KOPT-K1 (cell line): ENCODE data around the gene KAZN.

Source experiments
- H3K27ac ChIP-seq: fragments of 200-600 bp; sonication (generic); 2 replicates; pipeline ENCODE4 v1.5.1; 2016; ENCODE audit warnings: antibody characterized with exemption, mild to moderate bottlenecking, low read depth, low read length; ENCODE audit not compliant: poor library complexity, severe bottlenecking
- H3K36me3 ChIP-seq: fragments of 200-600 bp; sonication (generic); 2 replicates; pipeline ENCODE4 v1.5.1; 2017; ENCODE audit warnings: antibody characterized with exemption, mild to moderate bottlenecking, low read length, moderate library complexity; ENCODE audit not compliant: insufficient read depth
- H3K9me3 ChIP-seq: fragments of 200-600 bp; sonication (generic); 2 replicates; pipeline ENCODE4 v1.5.1; 2017; ENCODE audit warnings: antibody characterized with exemption, low read length, mild to moderate bottlenecking; ENCODE audit not compliant: insufficient read depth, poor library complexity, severe bottlenecking

The KAZN gene

DNA sequence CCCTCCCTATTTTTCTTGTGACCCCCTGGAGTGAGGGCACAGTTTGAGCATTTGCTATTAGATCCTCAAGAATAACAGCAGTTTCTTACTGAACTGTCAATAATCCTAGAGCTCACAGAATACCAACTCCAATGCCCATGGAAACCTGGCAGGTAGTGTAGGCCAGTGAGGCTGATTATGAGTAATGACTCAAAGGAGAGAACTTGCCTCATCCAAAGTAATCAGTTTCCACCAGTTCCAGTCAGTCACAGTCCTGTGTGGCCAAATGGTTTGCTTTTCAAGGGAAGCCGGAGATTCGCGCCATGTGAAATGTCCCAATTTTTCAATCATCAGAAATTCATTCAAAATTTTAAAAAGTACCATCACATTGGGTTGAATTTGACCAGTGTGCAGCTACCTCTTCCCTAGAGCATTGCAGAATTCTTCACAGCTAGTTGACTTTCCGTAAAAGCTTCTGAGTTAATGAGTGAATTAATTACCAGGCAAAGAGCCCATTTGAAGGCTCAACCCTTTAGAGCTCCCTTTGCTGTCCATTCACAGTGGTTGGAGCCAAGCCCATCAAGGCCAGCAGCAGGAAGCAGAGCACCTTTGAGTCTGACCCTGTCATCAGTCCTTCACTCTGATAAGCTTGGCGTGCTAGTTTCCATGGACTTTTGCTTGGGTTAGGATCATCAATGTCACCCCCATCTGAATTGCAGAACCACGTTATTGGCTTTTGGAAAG lies 170.3 kb downstream of the KAZN start:
- Histone ChIP-seq H3K27ac (no peak overlapping the region), H3K36me3 (no peaks in the 10 kb centered on the region), H3K9me3 (no peaks in the 10 kb centered on the region)

DNA sequence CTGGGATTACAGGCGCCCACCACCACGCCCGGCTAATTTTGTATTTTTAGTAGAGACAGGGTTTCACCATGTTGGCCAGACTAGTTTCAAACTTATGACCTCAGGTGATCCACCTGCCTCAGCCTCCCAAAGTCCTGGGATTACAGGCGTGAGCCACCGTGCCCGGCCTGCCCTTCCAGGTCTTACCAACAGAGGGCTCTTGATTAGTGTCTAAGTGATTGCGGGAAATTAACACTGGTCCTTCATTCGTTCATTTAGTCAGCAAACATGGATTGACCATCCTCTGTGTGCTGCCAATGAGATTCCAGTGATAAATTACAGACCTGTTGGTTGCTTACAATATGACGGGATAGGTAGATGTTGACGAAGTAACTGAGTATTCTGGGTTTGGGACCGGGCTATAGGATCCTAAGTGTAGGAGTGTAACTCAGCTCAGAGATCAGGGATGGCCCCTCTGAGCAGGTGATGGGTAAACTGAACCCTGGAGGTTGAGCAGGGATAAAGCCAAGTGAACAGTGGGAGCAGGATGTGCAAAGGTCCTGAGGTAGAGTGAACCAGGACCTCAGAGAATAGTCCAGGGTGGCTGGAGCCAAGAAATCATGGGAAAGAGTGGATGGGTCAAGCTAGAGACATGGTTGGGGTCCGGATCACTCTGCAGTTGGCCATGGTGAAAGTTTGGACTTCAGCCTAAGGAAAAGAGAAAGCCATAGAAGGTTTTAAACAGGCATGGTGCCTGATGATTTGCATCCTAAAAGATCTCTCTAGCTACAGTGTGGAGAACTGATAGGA lies 171.2 kb downstream of the KAZN start:
- Histone ChIP-seq H3K9me3 (no peaks in the 10 kb centered on the region), H3K27ac (no peak overlapping the region), H3K36me3 (no peaks in the 10 kb centered on the region)

DNA sequence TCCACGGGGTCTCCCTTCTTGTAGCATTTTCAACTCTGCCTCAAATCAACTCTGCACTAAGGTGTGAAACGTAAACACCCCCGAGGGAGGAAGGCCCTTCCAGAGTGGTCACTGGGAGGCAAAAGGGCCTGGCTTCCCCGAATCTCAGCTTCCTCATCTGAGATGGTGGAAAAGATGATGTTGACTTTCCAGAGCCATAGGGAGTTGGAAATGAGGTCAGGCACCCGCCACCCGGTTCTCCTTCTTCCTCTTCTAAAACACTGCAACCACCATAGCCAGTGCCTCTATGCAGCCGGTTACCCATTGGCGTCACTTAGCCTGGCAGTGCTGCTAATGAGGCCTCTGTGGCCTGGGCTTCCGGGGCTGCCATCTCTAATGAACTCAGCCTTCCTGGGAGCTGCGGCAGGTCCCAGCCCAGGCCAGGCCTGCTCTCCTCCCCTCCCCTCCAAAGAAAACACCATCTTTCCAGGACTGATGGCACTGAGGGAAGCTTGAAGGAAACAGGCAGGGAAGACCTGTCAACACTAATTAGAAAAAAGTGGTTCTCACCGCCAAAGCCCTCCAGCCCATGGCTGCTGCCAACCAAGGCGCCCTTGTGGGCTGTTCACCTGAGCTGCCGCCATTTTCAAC lies 175.0 kb downstream of the KAZN start:
- no peak overlapping the region for H3K27ac ChIP-seq
- no peaks in the 10 kb centered on the region for H3K9me3 ChIP-seq
- no peaks in the 10 kb centered on the region for H3K36me3 ChIP-seq

DNA sequence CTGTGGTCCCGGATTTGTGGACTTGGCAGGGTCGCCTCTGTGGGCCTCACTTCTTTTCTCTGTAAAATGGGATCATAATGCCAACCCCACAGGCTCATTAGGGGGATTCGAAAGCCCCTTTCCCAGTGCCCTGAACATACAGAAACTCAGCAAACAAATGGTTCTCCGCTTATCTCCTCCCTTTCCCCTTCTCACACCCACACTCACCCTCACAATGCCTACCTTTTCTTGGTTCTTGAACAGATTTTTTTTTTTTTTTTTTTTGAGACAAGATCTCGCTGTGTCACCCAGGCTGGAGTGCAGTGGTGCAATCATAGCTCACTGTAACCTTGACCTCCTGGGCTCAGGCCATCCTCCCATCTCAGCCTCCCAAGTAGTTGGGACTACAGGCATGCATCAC lies 175.7 kb downstream of the KAZN start:
- Histone ChIP-seq H3K9me3 (no peaks in the 10 kb centered on the region), H3K27ac (no peak overlapping the region), H3K36me3 (no peaks in the 10 kb centered on the region)

DNA sequence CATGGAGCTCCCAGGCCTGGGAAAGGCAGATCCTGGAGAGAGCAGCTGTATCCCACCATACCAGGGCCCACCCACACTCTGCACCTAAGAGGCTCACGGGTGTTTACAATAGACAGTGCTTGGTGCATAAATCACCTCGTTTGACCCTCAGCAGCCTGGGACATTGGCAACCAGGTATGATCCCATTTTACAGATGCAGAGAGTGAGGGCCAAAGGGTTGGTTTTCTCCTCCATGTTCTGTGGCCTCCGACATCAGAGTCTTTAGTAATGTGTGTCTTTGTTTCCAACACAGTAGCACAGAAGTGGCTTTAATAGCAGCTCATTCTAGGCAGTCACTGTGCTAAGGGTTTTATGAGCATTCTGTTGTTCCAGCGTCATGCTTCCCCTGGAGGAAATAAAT lies 176.5 kb downstream of the KAZN start:
- Histone ChIP-seq H3K36me3 (no peaks in the 10 kb centered on the region), H3K9me3 (no peaks in the 10 kb centered on the region), H3K27ac (no peak overlapping the region)

DNA sequence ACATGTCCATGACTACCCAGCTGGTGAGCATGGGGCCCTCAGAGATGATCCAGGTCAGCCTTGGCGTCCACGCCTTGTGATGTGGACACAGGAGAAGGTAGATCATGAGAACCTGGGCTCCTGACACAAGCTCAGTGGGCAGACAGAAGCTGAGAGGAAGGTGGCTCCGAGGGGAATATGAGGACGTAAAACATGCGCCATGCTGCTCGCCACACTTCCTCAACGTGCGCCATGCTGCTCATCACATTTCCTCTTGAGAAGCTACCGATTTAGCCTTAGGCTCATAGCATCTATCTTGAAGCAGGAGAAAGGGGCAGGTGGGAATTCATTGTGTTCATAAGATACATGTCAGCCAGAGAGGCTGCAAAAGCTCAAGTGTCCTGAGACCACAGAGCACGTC lies 176.9 kb downstream of the KAZN start:
- Histone ChIP-seq H3K36me3 (no peaks in the 10 kb centered on the region), H3K9me3 (no peaks in the 10 kb centered on the region), H3K27ac (no peak overlapping the region)

DNA sequence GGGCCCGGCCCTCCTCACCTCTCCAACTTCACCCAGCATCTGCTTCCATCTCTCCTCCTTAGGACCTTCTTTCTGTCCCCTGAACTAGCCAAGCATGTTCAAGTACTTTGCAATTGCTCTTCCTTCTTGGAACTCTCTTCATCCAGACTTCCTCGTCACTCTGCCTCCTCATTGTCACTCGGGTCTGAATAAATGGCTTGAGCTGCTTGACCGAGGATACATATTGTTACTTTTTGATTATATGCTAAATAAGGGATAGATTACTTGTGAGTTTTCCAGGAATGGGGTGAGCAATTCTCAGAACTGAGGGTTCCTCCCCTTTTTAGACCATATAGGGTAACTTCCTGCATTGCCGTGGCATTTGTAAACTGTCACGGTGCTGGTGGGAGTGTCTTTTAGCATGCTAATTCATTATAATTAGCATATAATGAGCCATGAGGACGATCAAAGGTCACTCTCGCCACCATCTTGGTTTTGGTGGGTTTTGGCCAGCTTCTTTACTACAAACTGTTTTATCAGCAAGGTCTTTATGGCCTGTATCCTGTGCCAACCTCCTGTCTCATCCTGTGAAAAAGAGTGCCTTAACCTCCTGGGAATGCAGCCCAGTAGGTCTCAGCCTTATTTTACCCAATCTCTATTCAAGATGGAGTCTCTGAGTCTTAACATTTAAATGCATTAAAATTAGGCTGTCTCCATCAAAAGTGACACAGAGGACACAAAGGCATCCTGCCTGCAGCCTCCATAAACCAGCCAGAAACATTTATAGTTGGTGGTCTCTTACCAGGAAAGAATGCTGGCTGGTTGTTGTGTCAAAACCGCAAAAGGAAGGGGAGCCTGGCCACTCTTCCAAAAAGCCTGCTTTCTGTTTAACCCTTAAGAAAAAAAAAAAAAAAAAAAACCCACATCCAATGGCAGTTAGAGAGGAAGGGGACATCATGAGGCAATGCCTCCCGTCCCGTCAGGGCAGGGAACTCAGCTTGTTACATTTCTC lies 179.3 kb downstream of the KAZN start:
- H3K27ac ChIP-seq: no peak overlapping the region
- H3K36me3 ChIP-seq: no peaks in the 10 kb centered on the region
- no peaks in the 10 kb centered on the region for H3K9me3 ChIP-seq

DNA sequence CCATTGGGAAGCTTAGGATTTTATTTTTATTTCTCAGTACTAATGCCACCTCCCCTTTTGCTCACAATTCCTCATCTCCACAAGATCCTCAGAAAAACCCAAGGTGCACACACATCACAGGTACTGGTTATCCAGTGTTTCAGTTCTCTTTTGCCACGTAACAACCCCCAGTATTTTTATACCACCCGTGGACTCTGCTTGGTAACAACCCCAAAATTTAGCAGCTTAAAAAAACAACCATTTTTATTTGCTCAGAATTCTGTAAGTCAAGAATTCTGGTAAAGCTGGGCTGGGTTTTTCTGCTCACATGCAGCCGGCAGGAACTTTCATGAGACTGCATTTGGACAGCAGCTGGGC lies 180.0 kb downstream of the KAZN start:
- Histone ChIP-seq H3K27ac (no peak overlapping the region), H3K9me3 (no peaks in the 10 kb centered on the region), H3K36me3 (no peaks in the 10 kb centered on the region)

DNA sequence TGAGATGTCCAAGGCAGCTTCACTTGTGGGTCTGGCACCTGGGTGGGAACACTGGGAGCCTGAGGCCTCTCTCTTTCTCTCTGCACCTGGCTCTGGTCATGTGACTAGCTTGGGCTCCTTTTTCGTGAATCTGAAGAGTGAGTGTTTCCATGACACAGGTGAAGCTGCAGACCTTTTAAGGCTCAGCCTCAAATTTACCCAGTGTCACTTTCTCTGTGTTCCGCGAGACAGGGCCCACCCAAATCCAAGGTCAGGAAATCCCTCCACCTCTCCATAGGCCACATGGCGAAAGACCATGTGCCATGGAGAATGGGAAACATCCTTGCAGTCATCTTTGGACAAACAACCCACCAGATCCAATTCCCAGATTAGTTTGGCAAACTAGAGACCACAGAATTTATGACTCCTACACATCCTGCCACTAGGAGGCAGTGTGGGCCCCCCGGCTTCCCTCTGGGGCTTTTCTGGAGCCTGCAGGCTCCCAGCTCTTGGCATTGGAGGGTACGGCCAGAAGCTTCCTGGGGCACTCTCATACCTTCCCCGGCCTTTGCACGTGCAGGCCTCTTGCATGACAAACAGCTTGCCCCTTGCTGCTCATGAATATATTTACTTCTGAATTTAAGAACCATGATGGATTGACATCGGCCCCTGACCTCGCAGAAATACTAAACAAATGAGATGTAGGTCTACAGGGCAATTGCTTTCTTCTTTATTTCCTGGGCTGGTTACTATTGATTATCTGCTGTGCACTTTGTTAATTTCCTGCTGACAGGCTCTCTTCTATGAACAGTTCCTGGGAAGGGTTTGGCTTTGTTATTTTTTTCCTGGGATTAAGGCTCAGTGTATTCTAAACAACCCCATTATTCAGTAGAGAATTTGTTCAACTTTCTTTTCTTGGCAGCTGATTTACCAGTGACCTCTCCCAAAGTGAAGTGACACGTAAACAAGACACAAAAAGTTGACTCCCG lies 180.7 kb downstream of the KAZN start:
- Histone ChIP-seq H3K36me3 (no peaks in the 10 kb centered on the region), H3K27ac (no peak overlapping the region), H3K9me3 (no peaks in the 10 kb centered on the region)

DNA sequence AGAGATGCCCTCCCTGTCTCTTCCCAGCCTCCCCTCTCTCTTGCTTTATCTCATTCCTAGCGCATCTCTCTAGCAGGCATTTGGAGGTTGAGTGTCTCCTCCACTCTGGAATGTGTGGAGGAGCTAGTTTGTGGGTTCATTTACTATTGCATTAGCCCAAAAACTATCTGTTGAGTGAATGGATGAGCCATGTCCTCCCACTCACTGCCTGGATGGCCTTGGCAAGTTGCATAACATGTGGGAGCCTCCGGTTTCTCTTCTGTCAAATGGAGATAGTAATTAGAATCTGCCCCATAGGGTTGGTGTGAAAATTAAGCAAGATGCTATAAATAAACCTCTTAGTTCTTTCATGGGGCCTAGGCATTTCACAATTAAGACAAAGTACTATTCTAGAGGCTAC lies 181.8 kb downstream of the KAZN start:
- Histone ChIP-seq H3K27ac (no peak overlapping the region), H3K36me3 (no peaks in the 10 kb centered on the region), H3K9me3 (no peaks in the 10 kb centered on the region)

DNA sequence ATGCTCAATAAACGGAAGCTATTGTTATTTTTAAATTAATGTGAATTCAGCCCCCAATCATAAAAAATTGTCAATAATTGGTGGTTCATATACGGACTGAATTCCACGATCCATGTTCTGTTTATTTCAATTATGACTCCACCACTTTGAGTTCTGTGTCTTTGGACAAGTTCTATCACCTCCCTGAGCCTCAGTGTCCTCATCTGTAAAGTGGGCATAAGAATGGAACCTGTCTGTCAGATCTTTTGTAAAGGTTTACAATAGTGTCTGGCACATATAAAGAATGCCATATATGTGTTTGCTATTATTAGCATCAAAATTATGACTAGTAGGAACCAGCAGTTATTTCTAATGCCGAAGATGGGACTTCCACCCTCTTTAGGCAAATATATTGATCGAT lies 183.3 kb downstream of the KAZN start:
- Histone ChIP-seq H3K27ac (no peak overlapping the region), H3K36me3 (no peaks in the 10 kb centered on the region)

DNA sequence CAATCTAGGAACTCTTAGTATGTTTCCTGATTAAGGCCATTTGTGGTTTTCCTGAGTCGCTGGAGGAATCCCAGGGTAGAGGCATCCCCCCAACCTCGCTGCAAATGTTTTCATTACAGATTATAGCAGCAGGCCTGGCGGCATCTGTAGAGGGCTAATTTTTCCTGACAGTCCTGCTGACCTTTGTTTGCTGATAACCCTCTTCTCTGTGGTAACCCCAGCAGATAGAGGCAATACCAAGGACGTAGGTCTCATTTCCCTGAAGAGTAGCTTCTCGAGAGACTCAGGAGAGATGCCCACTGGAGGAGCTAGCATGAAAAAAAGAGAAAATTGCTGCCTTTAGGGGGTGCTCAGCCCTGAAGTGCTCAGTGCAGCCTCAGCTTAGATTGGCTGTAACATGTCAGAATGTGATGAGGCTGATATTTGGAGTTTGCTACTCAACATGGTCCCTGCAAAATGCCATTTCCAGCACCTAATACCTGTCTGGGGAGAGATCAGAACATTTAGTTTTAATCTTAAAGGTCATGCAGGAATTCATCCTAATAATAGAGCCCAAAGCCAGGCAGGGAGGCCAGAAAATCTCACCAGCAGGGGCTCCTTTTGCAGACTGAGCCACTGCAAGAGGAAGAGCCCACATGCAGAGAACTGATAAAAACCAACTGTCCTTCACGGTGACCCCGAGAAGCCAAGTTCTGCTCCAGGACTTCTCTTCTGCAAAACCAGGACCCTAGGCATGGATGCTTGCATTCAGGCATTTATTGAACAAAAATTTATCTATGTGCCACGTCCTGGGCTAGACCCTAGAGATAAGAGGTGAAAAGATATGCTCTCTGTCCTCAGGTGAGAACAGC lies 184.5 kb downstream of the KAZN start:
- no peaks in the 10 kb centered on the region for H3K36me3 ChIP-seq
- H3K27ac ChIP-seq: no peak overlapping the region
- no peaks in the 10 kb centered on the region for H3K9me3 ChIP-seq

More for the DNA sequence above, 183.3 kb downstream of the KAZN start:
- H3K9me3 ChIP-seq: no peaks in the 10 kb centered on the region

DNA sequence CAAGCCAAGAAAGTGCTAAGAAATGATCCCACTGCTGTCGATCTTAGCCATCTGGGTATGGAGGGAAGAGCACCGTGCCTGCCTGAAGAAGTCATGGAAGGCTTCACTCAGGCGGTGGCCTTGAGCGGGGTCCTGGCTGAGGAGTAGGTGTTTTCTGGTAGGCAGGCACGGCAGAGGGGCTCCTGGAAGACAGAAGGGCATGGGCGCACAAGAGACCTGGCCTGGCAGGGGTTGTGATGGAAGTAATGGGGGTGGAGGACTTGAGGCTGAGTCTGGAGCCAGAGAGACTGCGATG lies 185.1 kb downstream of the KAZN start:
- Histone ChIP-seq H3K36me3 (no peaks in the 10 kb centered on the region), H3K9me3 (no peaks in the 10 kb centered on the region), H3K27ac (no peak overlapping the region)
